GM18867 (cell line): ENCODE measurements around the gene BUB1.
"Not testable (repeated sequence)": the region's sequence is repeated elsewhere in the genome, so short reads cannot be mapped to it uniquely, and the experiment has no call there.

Experiments
- ATAC-seq: cut with Tn5 transposase; IDR thresholded peaks from one replicate; pipeline ENCODE4 v1.9.1; 2021; ENCODE audit warnings: mild to moderate bottlenecking, moderate library complexity; ENCODE audit not compliant: unreplicated experiment

BUB1 gene

GRCh38 chr2:110691612-110692258, 13.9 kb upstream of the BUB1 start:
- no peak for ATAC-seq

DNA sequence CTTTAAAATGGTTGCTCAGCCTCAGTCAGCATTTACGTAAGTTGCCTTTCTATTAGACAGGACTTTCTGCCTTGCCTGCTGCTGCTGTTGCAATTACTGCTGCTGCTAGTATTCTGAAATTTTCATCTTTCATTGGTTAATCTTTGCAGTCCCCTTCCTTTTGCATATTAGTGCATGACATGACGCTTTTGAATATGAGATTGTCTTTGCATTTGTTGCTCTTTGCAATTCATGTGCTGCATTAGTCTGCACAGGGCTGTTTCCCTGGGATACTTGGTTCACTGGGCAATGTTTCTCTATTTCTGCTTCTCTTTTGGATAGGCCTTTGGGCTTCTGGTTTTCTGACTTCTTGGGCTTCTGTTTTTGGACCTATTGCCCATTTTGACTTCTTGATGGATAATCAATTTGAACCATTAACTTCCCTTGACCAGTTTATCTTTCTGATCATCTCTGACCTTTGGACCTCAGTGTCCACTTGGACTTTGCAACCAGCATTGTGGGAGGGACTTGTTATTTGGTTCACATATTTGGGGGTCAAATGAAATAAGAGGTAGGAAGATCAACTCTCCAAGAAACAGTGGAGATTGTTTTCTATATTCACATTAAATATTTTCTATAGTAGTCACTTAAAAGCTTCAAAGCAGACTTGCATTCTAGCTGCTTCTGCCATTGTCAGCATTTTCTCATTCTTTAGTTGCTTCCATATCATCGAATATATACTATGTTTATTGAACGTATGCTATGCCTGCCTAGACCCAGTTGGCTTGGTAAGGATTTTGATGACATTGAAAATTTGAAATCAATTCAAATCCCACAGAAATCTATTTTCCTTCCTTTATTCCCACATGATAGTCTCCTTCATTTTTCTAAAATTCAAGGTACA, 12.5 kb upstream of the BUB1 start:
- ATAC-seq, result no peak

GRCh38 chr2:110688594-110689091, 10.8 kb upstream of the BUB1 start:
- no peak for ATAC-seq

DNA sequence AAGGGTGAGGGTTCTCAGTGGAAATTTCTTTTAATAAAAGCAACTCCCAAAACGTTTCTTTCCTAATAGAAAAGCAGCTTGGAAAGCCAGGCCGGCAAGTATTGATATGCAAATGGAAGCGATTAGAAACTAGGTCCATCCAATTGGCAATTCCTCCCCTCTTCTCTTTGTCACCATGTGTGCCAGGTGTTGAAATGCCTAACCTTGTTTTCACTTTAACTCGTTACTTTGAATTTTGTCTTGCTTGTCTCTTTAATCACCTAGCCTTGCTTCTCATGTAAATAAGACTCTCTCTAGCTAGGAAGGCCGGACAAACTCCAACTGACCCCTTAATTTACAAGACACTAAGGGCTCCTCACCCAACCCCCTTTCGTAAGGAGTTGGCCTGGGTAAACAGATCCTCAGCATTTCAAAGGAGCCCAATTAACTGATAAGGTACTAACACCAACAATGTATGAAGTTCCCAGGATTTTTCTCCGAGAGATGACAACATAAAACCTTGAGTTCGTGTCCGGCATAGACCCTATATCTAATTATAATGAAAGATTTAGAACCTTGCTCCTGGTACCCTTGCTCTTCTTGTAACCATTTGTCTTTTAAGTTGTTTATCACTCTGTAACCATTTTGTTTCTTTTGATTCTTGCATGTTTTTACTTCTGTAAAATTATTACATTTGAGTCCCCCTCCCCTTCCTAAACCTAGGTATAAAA, 10.1 kb upstream of the BUB1 start:
- not testable (repeated sequence) for ATAC-seq

DNA sequence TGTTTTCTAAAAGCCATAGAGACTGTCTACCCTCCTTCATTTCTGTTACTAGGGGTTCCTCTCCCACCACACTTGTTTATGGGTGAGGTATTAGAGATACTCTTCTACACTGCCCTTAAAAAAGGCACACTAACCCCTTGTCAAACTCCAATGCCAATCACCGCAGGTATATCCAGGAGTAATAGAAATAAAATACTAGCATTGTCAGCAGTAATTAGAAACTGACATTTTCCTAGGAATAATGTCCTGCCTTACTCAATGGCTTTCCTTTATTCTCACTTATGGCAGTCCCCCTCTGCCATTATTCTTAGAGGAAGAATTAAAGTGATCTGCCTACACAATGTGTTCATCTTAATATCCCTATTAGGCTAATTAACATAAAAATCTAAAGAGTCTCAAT, 5.0 kb upstream of the BUB1 start:
- ATAC-seq, result no peak

GRCh38 chr2:110682267-110682666, 4.4 kb upstream of the BUB1 start:
- ATAC-seq, result no peak

GRCh38 chr2:110680709-110681108, 2.8 kb upstream of the BUB1 start:
- ATAC-seq, result no peak

DNA sequence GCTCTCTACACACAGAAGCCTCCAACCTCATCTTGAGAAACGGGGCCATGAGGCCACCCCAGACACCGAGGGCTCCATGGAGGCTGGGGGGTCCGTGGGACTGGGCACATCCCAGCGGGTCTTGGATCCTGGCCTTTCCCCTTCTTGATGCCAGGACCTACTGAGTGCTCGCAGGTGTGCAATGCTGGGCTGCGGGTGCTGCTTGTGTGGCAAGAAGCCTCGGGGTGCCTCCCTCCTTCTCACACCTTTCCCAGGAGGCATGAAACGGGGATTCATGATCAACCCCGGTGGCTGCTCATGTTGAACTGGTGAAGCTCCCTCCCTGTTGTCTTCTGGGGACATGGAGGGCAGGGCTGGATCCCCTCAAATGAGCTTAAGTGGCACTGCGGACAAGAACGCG, 2.0 kb upstream of the BUB1 start:
- ATAC-seq, result no peak

DNA sequence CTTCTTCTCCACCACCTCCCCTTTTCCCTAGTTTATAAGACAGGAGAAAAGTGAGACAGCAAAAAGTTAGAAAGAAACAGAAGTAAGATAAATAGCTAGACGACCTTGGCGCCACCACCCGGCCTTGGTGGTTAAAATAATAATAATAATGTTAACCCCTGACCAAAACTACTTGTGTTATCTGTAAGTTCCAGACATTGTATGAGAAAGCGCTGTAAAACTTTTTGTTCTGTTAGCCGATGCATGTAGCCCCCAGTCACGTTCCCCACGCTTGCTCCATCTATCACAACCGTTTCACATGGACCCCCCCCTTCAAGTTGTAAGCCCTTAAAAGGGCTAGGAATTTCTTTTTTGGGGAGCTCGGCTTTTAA, 1.5 kb upstream of the BUB1 start:
- ATAC-seq, result no peak

GRCh38 chr2:110678457-110679336, 834 bp upstream of the BUB1 start:
- ATAC-seq, result no peak

DNA sequence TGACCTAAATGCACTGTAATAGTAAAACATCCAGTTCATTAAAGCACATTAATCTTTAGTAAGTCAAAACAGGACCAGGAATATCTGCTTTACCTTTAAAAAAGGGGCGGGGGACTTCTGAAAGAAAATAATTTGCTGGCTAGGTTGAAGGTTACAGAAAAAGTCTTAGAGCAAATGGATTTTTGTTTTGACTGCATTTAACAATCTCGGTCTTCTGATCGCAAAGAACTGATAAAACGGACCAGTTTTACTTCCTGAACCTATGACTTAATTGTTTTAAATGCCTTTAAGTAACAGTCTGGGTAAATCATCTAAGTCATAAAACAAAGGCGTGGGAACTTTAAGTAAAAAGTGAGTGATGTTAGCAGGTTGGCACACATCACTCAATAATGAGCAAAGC, 783 bp downstream of the BUB1 start:
- ATAC-seq, result no peak

- no peak for ATAC-seq
Measured at GRCh38 chr2:110675679-110676078, 2.2 kb downstream of the BUB1 start.

DNA sequence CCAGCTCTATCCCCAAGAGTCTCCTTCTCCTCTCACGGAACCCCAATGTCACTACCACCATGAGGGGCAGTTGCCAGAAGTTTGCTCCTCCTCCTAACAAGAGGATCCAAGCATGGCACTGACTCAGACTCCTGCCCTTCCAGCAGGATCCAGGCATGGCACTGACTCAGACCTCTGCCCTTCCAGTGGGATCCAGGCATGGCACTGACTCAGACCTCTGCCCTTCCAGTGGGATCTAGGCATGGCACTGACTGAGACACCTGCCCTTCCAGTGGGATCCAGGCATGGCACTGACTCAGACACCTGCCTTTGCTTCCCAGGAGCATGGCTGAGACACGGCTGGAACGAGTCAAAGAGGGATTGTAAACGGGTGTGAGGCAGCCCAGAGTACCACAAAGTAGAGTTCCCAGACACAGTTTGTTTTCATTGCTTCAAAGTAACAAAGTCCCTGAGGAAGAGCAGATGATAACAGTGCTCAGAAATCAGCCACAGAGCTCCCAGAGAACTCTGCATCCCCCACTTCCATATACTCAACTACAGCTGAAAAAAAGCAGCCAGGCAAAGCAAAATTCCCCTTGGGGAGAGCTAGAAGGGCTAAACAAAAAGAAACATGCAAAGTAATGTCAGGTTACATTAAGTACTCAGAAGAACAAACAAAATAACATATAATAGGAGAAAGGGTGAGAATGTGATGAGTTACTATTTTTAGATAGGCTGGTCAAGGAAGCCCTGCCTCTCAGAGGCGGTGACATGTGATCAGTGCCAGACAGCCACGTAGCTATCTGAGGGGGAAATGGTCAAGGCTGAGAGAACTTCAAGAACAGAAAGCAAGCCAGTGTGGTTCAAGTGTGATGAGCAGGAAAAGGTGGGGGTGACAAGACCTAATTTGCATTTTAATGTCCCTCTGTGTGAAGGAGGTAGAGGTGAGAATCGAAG, 3.0 kb downstream of the BUB1 start:
- ATAC-seq, result peak; percentile 86

DNA sequence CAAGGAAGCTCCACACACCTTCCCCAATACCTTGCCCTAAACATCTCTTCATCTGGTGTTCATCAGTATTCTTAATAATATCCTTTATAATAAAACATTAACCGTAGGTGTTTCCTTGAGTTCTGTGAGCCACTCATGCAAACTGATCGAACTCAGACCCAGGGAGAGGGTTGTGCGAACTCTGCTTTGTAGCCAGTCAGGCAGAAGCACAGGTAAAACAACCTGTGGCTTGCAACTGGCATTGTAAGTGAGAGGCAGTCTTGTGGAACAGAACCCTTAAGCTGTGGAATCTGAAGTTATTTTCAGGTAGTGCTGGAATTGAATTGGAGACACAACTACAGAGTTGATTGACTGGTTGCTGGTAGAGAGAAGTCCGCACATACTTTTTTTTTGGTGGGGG, 4.7 kb downstream of the BUB1 start:
- no peak for ATAC-seq

DNA sequence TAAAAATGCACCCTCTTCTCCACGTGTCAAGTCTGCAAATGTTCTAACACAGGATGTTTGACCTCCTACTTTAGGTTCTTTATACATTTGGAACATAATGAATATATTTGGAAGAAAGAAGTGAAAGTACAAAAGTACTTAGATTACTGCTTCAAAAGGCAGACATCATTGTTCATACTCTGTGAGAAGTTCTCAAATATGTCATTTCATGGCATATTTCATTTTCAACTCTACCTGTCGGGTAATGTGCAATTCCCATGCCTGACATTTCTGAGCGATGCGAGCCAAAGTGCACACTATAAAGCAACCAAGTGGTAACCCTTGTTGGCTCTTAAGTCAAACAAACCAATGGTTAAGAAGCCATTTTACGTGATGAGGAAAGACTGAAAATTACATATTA, 7.0 kb downstream of the BUB1 start:
- ATAC-seq, result no peak

GRCh38 chr2:110669079-110669478, 8.8 kb downstream of the BUB1 start:
- no peak for ATAC-seq

DNA sequence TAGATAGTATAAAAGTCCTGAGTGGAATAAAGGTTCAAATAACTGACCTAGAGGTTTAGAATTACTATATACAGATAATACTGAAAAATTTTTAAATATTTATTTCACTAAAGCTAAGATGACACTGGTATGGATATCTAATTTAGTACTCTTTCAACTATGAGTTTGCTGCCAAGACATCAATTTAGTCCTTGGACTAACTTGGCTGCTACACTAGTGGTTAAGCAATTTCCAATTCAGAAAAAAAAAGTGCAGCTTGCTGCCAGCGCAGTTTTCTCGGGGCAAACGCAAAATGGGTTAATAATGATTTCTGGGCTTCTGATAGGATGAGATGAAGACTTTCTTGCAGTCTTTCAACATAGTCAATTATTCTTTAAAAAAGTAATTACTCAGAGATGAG, 10.8 kb downstream of the BUB1 start:
- ATAC-seq, result no peak

DNA sequence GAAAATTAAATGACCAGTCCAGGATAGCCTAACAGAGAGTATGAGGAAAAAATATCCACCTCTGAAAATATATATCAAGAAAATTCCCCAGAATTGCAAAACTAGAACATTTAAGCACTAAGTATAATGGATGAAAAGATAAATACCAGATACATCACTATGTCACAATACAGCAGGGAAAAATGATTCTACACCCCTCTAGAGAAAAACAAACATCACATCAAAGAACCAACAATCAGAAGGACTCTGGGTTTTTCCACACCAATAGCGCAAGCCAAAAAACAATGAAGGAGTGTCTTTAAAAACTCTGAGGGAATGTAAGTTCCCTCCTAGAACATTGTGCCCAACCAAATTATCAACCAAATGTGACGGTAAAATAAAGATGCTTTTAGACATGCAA, 13.7 kb downstream of the BUB1 start:
- ATAC-seq, result no peak

- no peak for ATAC-seq
Measured at GRCh38 chr2:110662560-110662959, 15.3 kb downstream of the BUB1 start.

DNA sequence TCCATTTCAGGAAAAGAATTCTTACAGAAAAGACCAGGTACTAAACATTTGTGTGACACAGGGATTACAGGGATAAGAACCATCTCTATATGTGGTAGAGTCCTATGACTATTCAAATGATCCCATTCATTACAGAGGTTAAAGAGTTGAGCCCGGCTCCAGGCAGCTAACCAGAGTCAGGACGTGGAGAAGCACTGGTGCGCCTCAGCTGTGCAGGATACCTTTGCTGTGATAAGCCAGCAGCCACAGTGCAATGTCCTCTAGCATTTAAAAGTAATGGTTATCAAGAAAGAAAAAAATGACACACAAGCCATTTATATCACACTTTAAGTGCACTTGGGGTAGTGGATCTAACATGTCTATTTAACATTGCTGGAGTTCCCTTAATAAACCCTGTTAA, 17.3 kb downstream of the BUB1 start:
- no peak for ATAC-seq
